ENCODE results near the gene RNF148. TPM values are rescaled to one million over a fixed set of nuclear protein-coding genes. Genes with fewer than 3 reads are reported as not detected.

The RNF148 gene
- polyA plus RNA-seq, 3 donors, result not detected

DNA sequence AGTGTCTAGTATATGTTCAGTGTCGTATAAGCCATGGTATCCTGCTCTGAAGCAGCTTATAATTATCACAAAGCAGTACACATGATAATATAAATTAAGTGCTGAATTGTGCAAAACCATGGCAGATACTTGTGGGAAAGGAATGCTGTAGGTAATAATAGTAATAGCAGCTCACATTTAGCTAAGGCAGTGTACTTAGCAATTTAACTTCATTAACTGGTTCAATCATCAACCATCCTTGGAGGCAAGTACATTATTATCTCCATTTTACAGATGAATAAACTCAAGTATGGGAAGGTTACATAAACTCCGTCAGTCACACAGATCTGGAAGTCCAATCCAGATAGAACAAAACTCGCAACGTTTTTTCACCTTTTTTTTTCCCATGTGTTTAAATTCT, 21.6 kb upstream of the RNF148 start:
- Histone ChIP-seq H3K79me2 (ENCODE audit: insufficient read depth, low read length) (no peaks in the 10 kb centered on the region), H3K4me1 (ENCODE audit: control insufficient read depth in 1 of 2, insufficient read depth in 2 of 2, low read length in 2 of 2) (no peaks in the 10 kb centered on the region), H3K4me2 (replicated peaks; ENCODE audit: extremely low read depth, low read length, poor library complexity, severe bottlenecking) (no peak overlapping the region), H4K20me1 (ENCODE audit: insufficient read depth, low read length) (no peaks in the 10 kb centered on the region), H3K9ac (ENCODE audit: insufficient read depth, low read length, poor library complexity, severe bottlenecking) (no peak overlapping the region), H3K27ac (ENCODE audit: low read depth in 1 of 2, low read length in 2 of 2) (no peak overlapping the region), H3K27me3 (ENCODE audit: control insufficient read depth in 2 of 2, insufficient read depth in 2 of 2, low read length in 2 of 2) (no peaks in the 10 kb centered on the region), H3K36me3 (replicated peaks in 1 of 2; ENCODE audit: control insufficient read depth in 1 of 2, insufficient read depth in 2 of 2, low read length in 2 of 2) (no peaks in the 10 kb centered on the region), H3K4me3 (replicated peaks in 1 of 3; ENCODE audit: low read depth in 2 of 3, low read length in 3 of 3) (no peak overlapping the region), H2AFZ (ENCODE audit: insufficient read depth, low read depth, low read length, poor library complexity, severe bottlenecking) (no peak overlapping the region), H3K9me3 (replicated peaks in 1 of 2; ENCODE audit: control insufficient read depth in 1 of 2, insufficient read depth in 1 of 2, low read length in 2 of 2) (peaks cover 0 to under 1% of the 10 kb centered on the region in 2 donors)
- Mint-ChIP-seq H3K9me3 (peaks cover 0 to 3% (median 0%) of the 10 kb centered on the region in 7 donors), H3K4me3 (no peak overlapping the region), H3K36me3 (no peaks in the 10 kb centered on the region), H3K27me3 (ENCODE audit: low read depth in 3 of 3) (no peaks in the 10 kb centered on the region), H3K4me1 (no peaks in the 10 kb centered on the region), H3K27ac (no peak overlapping the region)
- intact Hi-C loops (cut with micrococcal nuclease), result no loop called here
- TF ChIP-seq, protein P1, sequence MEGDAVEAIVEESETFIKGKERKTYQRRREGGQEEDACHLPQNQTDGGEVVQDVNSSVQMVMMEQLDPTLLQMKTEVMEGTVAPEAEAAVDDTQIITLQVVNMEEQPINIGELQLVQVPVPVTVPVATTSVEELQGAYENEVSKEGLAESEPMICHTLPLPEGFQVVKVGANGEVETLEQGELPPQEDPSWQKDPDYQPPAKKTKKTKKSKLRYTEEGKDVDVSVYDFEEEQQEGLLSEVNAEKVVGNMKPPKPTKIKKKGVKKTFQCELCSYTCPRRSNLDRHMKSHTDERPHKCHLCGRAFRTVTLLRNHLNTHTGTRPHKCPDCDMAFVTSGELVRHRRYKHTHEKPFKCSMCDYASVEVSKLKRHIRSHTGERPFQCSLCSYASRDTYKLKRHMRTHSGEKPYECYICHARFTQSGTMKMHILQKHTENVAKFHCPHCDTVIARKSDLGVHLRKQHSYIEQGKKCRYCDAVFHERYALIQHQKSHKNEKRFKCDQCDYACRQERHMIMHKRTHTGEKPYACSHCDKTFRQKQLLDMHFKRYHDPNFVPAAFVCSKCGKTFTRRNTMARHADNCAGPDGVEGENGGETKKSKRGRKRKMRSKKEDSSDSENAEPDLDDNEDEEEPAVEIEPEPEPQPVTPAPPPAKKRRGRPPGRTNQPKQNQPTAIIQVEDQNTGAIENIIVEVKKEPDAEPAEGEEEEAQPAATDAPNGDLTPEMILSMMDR (IDR thresholded peaks at IDR 0.05), result no peak
- no peak for DNase-seq
- no CpG with 5 or more reads among the region's 4 CpGs for WGBS (ENCODE audit: insufficient coverage)

DNA sequence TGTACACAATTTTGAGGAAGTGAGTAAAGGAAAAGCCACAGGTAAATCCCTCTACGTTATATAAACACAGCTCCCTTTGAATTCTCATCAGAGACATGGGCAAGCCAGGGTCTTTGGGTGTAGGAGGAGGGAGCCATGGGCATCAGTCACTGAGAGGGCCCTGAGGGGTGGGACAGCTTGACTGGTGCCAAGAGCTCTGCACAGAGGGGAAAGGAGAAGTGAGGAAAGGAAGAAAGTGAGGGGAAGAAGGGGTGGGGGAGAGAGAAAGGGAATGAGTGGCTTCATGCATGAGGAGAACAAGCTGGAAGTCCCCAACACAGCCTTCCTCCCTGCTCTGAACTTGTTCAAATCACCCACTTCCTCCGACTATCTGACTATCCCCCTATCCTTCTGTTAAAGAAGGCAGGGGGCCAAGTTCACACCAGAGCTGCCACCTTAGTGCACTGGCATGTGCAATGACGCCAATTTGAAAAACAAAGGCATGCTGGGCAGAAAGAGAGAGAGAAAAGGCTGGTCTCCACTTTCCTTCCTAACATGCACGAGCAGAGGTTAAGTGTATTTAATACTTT, 16.4 kb upstream of the RNF148 start:
- no peak overlapping the region for H2AFZ ChIP-seq (ENCODE audit: insufficient read depth, low read depth, low read length, poor library complexity, severe bottlenecking)
- no peaks in the 10 kb centered on the region for H4K20me1 ChIP-seq (ENCODE audit: insufficient read depth, low read length)
- no peak overlapping the region for H3K27ac ChIP-seq (ENCODE audit: low read depth in 1 of 2, low read length in 2 of 2)
- H3K4me1 ChIP-seq (ENCODE audit: control insufficient read depth in 1 of 2, insufficient read depth in 2 of 2, low read length in 2 of 2), result no peaks in the 10 kb centered on the region
- no peaks in the 10 kb centered on the region for H3K27me3 ChIP-seq (ENCODE audit: control insufficient read depth in 2 of 2, insufficient read depth in 2 of 2, low read length in 2 of 2)
- H3K36me3 ChIP-seq (replicated peaks in 1 of 2; ENCODE audit: control insufficient read depth in 1 of 2, insufficient read depth in 2 of 2, low read length in 2 of 2), result no peaks in the 10 kb centered on the region
- no peak overlapping the region for H3K9ac ChIP-seq (ENCODE audit: insufficient read depth, low read length, poor library complexity, severe bottlenecking)
- Mint-ChIP-seq H3K27ac (peak overlapping the region in 1 of 7 donors; percentile 24), H3K4me3 (no peak overlapping the region), H3K9me3 (peaks cover 0 to 8% (median 3%) of the 10 kb centered on the region in 7 donors), H3K36me3 (no peaks in the 10 kb centered on the region), H3K27me3 (ENCODE audit: low read depth in 3 of 3) (no peaks in the 10 kb centered on the region), H3K4me1 (no peaks in the 10 kb centered on the region)
- TF ChIP-seq, protein P1 (IDR thresholded peaks at IDR 0.05), result no peak
- no peak overlapping the region for H3K4me3 ChIP-seq (replicated peaks in 1 of 3; ENCODE audit: low read depth in 2 of 3, low read length in 3 of 3)
- no peak for DNase-seq
- intact Hi-C loops (cut with micrococcal nuclease), result no loop called here
- H3K79me2 ChIP-seq (ENCODE audit: insufficient read depth, low read length), result no peaks in the 10 kb centered on the region
- no CpG with 5 or more reads among the region's 4 CpGs for WGBS (ENCODE audit: insufficient coverage)
- no peak overlapping the region for H3K4me2 ChIP-seq (replicated peaks; ENCODE audit: extremely low read depth, low read length, poor library complexity, severe bottlenecking)
- H3K9me3 ChIP-seq (replicated peaks in 1 of 2; ENCODE audit: control insufficient read depth in 1 of 2, insufficient read depth in 1 of 2, low read length in 2 of 2), result peaks cover 0 to 5% of the 10 kb centered on the region in 2 donors

Data from CD14-positive monocyte (primary cell).